Measurements from ENCODE around the gene LARP1. TPM values are rescaled to one million over a fixed set of nuclear protein-coding genes. Genes with fewer than 3 reads are reported as not detected.
A peak's percentile ranks its signal among the peaks of the same experiment; 100 is the strongest.
"Not testable (repeated sequence)": the region's sequence is repeated elsewhere in the genome, so short reads cannot be mapped to it uniquely, and the experiment has no call there.

LARP1 gene
- total RNA-seq, 2 experiments from 2014 or later, result 285 to 292 TPM

DNA sequence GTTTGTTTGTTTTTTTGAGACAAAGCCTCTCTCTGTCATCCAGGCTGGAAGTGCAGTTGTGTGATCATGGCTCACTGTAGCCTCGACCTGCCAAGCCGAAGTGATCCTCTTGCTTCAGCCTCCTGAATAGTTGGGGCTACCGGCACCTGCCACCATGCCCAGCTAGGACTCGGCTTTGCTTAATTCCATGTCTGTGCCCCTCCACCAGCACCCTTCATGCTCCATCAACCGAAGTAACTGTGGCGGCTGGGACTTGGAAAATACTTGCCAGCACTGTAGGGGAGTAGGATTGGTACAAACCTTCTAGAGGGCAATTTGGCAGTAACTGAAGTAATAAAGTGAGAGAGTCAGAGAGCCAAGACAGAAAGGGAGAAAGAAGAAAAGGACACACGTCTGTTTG lies 76.3 kb downstream of the LARP1 start:
- no peak overlapping the region for H3K4me3 Mint-ChIP-seq
- H3K27me3 Mint-ChIP-seq, result no peaks in the 10 kb centered on the region
- peaks cover 27% of the 10 kb centered on the region for H3K4me1 Mint-ChIP-seq
- peaks cover 29% of the 10 kb centered on the region for H3K36me3 Mint-ChIP-seq
- DNase-seq, result no peak
- no peaks in the 10 kb centered on the region for H3K9me3 Mint-ChIP-seq
- no peak overlapping the region for H3K27ac Mint-ChIP-seq

DNA sequence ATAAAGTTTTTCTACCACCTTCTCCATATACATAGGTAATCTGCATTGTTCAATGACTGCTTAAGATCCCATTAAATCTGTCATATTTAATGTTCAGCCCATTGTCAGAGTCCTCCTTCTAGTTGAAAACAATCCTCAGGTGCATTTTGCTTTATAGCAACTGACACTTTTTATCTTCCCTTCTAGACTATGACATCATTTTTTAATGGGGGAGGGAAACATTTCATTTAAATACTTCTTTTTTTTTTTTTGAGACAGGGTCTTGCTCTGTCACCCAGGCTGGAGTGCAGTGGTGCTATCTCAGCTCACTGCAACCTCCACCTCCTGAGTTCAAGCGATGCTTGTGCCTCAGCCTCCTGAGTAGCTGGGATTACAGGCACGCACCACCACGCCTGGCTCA lies 77.6 kb downstream of the LARP1 start:
- H3K36me3 Mint-ChIP-seq, result peaks cover 33% of the 10 kb centered on the region
- not testable (repeated sequence) for H3K27me3 Mint-ChIP-seq, H3K4me3 Mint-ChIP-seq, H3K27ac Mint-ChIP-seq, H3K9me3 Mint-ChIP-seq, DNase-seq
- H3K4me1 Mint-ChIP-seq, result peaks cover 24% of the 10 kb centered on the region

DNA sequence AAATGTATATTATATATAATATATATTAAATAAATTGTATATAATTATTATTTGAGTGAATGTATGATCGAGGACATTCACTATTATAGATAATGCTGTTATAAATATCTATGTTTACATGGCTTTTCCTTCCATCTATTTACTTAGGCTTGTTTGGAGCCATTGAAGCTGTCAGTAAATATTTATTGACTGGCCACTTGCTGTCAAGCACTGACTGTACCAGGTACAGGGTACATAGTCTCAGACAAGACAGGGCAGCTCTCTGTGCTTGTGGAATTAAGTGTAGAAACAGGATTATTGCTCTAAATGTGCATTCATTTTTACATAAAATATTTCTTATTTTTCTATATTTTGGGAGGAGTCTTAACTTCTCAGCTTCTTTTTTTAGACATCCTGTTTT lies 78.9 kb downstream of the LARP1 start:
- Mint-ChIP-seq H3K9me3 (no peaks in the 10 kb centered on the region), H3K27me3 (no peaks in the 10 kb centered on the region), H3K4me3 (no peak overlapping the region), H3K36me3 (peaks cover 28% of the 10 kb centered on the region), H3K4me1 (peaks cover 16% of the 10 kb centered on the region), H3K27ac (no peak overlapping the region)
- no peak for DNase-seq

DNA sequence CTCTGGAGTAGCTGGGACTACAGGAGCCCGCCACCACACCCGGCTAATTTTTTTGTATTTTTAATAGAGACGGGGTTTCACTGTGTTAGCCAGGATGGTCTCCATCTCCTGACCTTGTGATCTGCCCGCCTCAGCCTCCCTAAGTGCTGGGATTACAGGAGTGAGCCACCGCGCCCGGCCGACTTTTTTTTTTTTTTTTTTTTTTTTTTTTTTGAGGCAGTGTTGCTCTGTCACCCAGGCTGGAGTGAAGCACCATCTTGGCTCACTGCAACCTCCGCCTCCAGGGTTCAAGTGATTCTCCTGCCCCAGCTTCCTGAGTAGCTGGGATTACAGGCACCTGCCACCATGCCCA lies 80.5 kb downstream of the LARP1 start:
- DNase-seq, result not testable (repeated sequence)

DNA sequence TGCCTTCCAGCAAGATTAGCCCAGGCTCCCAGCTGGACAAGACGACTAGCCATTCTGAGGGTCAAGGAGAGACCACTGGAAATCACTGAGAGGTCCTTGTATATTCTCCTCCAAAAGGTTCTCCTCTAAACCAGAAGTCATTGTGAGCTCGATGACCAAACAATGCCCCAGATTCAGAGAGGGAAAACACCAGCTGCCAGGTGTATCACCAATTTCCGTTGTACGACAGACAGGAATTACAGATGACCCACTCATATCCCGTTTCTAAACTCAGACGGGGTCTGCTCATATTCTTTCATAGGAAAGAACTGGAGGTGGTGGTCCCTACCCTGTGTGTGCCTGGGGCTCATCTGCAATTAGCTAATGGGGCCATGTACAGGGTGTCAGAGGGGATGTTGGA lies 81.0 kb downstream of the LARP1 start:
- Mint-ChIP-seq H3K27me3 (no peaks in the 10 kb centered on the region), H3K36me3 (peaks cover 12% of the 10 kb centered on the region), H3K4me3 (no peak overlapping the region), H3K9me3 (no peaks in the 10 kb centered on the region), H3K27ac (no peak overlapping the region), H3K4me1 (no peaks in the 10 kb centered on the region)
- DNase-seq, result no peak

More for the DNA sequence above, 80.5 kb downstream of the LARP1 start:
- not testable (repeated sequence) for H3K4me3 Mint-ChIP-seq, H3K4me1 Mint-ChIP-seq, H3K27ac Mint-ChIP-seq, H3K9me3 Mint-ChIP-seq, H3K27me3 Mint-ChIP-seq
- H3K36me3 Mint-ChIP-seq, result peaks cover 16% of the 10 kb centered on the region

DNA sequence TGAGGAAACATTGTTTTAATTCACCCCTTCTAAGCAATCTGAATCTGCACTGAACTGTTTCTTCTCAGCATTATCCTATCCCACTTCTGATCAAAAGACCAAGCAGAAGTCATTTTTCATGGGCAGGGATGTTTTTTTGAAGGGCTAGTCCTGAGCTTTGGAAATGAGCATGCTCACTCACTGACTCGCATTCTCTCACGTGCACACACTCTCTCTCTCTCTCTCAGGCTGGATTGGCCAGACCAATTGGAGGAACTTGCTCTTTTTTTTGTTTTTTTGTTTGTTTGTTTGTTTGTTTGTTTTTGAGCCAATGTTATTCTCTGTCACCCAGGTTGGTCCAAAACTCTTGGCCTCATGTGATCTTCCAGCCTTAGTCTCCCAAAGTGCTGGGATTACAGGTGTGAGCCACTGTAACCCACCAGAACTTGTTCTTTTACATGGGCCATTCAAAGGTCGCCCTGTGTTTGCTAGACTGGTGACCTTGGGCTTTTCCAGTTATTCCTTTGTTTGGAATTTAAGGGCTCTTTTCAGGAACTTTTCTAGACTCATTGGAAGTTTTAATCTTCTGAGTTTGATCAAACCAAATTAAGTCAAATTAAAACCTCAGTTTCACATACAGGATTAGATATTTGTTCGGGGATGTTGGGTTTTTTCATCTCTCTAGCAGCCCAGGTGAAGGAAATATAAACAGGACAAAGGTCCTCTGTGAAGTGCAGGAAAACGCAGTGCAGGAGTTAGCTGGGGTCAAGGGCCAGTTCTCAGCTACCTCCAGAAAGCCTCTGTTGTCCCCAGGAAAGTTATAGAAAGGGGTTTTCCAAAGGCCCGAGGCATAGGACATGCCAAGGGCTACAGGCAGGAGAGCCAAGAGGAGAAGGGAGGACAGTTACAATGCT lies 82.1 kb downstream of the LARP1 start:
- Mint-ChIP-seq H3K27ac (no peak overlapping the region), H3K27me3 (no peaks in the 10 kb centered on the region), H3K36me3 (peaks cover 9% of the 10 kb centered on the region), H3K9me3 (no peaks in the 10 kb centered on the region), H3K4me3 (no peak overlapping the region), H3K4me1 (no peaks in the 10 kb centered on the region)
- DNase-seq, result no peak

DNA sequence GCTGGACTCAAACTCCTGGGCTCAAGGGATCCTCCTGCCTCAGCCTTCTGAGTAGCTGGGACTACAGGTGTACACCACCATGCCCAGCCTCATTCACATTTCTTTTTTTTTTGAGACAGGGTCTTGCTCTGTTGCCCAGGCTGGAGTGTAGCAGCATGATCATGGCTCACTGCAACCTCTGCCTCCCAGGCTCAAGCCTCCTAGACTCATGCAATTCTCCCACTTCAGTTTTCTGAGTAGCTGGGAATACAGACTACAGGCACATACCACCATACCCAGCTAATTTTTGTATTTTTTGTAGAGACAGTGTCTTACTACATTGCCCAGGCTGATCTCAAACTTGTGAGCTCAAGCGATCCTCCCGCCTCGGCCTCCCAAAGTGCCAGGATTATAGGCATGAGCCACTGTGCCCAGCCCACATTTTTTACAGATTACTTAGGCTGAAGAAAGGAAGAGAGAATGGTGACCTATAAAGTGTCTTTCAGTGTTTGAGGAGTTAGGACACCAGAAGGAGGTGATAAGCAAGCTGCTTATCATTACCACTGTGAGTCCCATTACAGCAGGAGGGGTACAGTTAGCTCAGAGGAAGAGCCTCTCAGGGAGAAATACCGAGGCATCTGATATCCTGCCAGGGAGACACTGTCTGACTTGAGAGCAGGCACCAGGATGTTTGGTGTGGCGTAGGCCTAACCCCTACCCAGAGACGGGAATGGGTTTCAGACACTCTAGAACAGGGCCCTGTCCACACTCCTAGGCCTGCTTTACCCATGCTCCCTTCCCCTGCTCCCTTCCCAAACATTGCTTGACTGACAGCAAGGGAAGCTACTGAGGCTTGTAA lies 85.5 kb downstream of the LARP1 start:
- Mint-ChIP-seq H3K36me3 (peaks cover 7% of the 10 kb centered on the region), H3K27ac (no peak overlapping the region), H3K4me3 (no peak overlapping the region), H3K9me3 (no peaks in the 10 kb centered on the region), H3K4me1 (no peaks in the 10 kb centered on the region), H3K27me3 (no peaks in the 10 kb centered on the region)
- DNase-seq, result no peak

DNA sequence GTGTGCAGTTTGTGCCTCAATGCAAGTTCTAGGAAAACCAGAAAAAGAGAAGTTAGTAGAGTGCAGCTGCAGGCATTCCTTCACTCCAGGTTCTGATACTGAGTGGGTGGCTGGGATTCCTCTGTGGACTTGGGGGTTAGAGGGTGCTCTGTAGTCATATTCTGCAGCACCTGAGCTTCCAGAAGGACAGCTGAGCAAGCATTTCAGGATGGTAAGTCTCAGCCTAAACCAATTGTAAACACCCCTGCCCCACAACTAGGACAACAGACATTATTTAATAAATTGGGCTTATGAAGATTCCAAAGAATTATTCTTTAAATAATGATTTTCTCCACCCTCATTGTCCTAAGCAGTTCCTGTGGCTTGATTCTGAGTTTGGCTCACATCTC lies 86.1 kb downstream of the LARP1 start:
- no peaks in the 10 kb centered on the region for H3K27me3 Mint-ChIP-seq

DNA sequence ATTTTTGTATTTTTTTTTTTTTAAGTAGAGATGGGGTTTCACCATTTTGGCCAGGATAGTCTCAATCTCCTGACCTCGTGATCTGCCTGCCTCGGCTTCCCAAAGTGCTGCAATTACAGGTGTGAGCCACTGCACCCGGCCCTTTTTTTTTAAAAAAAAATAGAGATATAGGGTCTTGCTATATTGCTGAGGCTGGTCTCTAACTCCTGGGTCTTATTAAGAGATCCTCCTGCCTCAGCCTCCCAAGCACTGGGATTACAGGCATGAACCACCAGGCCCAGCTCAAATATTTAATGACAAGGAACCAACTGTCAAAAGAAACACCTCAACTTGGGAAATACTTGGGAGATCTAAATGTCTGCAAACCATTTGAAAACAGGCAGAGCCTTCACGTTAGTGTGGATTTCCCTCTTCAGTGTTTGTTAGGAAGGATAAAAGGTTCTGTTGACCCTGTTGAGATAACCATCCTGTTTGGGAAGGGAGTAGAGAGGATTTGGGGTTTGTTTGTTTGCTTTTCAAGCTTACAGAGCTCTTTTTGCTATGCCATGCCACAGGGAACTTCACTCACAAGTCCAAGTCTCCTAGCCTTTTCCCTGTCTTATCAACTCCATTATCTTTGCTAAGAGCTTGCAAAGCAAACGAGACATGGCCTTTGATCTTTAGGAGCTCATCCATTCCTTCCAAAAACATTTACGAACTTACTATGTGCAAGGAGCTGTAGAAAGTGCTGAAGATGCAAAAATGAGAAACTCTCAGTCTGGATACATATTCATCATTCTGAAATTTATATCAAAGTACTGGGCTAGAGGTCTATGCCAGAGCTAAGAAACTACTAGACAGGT lies 87.7 kb downstream of the LARP1 start:
- Mint-ChIP-seq H3K27me3 (no peaks in the 10 kb centered on the region), H3K9me3 (no peaks in the 10 kb centered on the region), H3K4me3 (no peak overlapping the region), H3K4me1 (no peaks in the 10 kb centered on the region), H3K36me3 (peaks cover 5% of the 10 kb centered on the region), H3K27ac (peak overlapping the region; percentile 29)
- DNase-seq, result no peak

More for the DNA sequence above, 86.1 kb downstream of the LARP1 start:
- Mint-ChIP-seq H3K4me3 (no peak overlapping the region), H3K9me3 (no peaks in the 10 kb centered on the region), H3K36me3 (peaks cover 11% of the 10 kb centered on the region), H3K27ac (no peak overlapping the region), H3K4me1 (no peaks in the 10 kb centered on the region)
- no peak for DNase-seq

DNA sequence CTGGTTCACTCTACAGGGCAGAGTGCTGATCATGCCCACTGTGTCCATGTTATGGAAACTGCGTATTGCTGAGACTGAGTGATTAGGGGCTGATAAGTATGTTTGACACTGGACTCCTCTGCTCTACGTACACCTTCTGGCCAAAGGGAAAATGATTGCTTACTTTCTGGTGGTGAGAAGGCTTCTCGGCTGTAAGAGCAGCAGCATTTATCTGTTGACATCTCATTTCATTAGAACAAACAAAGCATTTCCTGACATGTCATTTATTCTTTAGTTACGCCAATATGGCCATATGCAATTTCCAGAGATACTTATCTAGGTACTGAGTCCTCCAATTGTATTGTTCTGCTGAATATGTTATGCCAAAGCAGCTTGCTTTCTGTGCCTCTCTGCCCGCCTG lies 89.6 kb downstream of the LARP1 start:
- DNase-seq, result no peak
- peaks cover 8% of the 10 kb centered on the region for H3K36me3 Mint-ChIP-seq
- peaks cover 6% of the 10 kb centered on the region for H3K4me1 Mint-ChIP-seq
- H3K9me3 Mint-ChIP-seq, result no peaks in the 10 kb centered on the region
- no peaks in the 10 kb centered on the region for H3K27me3 Mint-ChIP-seq
- no peak overlapping the region for H3K4me3 Mint-ChIP-seq
- H3K27ac Mint-ChIP-seq, result no peak overlapping the region

DNA sequence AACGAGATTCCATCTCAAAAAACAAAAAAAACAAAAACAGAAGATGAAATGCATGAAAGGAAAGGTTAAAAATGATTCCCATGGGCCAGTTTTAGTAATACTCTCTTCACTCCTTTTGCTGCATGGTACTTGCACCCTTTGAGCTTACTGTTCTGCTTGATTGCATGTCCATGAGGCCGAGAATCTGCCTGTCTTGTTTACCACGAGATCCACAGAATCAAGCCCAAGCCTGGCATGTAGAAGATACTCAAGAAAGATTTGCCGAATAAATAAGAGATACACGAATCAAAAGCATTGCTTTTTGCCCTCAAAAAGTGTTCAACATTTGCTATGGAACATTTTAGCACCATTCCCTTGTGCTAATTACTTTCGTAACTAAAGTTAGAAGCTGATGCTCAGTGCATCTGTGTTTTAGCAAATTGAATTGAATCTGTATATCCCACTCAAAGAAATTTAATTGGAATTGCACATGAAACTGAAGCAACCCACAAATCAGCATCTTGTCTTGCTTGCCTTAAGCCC lies 94.1 kb downstream of the LARP1 start:
- Mint-ChIP-seq H3K4me3 (no peak overlapping the region), H3K36me3 (peaks cover 8% of the 10 kb centered on the region), H3K4me1 (peaks cover 15% of the 10 kb centered on the region), H3K9me3 (no peaks in the 10 kb centered on the region), H3K27ac (no peak overlapping the region), H3K27me3 (no peaks in the 10 kb centered on the region)
- DNase-seq, result no peak

DNA sequence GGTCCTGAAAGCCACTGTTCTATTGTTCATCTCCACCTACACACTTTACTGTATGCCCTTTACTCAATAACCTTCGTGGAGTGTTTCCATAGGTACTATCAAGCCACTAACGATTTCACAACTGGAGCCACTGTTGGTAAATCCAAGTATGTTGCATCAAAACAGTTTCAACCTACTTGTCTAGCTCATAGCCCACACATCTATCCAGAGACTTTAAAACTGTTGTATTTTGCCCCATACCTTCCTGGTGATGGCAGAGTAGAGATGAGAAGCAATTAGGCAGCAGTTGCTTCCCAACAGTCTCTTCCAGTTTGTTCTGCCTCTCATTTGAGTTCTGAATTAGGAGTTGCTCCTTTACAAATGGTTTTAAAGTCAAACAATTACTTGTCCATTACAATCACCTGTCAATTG lies 94.6 kb downstream of the LARP1 start:
- Mint-ChIP-seq H3K36me3 (peaks cover 8% of the 10 kb centered on the region), H3K27me3 (no peaks in the 10 kb centered on the region), H3K9me3 (no peaks in the 10 kb centered on the region), H3K4me3 (no peak overlapping the region), H3K27ac (no peak overlapping the region), H3K4me1 (peaks cover 15% of the 10 kb centered on the region)
- DNase-seq, result no peak

DNA sequence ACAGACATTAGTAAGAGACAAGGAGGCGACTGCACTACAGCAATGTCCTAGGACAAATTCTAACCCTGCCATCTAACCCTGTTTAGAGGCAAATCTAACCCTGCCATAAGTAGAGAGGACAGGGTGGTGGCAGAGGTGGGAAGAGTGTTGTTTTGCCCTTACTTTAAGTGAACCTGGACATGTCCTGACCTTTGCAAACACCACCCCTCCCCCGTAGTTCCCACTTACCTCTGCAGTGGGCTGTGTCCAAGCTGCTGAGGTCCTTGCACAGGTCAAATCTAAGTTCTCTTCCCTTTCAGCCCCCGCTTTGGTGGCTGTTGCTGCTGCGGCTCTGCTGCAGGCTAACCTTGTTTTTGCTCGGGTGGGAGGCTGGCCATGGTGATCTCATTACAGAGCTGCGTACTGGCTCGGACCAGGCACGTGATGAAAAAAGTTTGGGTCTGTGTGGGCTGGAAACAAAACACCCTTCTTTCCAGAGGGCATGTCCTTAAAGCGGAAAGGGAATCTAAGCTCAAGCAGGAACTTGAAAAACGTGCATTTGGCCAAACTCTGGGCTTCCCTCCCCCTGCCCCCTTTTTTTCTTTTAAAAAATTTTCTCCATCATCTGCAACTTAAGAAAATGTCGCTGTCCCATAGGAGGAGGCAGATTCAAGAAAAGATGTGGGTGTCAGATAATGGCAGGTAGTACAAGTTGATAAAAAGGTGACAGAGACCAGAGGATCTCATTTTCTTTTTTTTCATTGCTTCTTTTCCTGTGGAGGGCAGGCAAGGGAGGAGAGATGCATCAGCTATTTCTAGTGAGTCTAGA lies 95.3 kb downstream of the LARP1 start, which contains the start of gene FAXDC2:
TSS of gene FAXDC2 (minus strand) at position 349 of the 808 bp plus-strand sequence. CDS start 12,425 bp downstream, outside the sequence.
- Mint-ChIP-seq H3K9me3 (no peaks in the 10 kb centered on the region), H3K4me3 (no peak within 1 kb of the TSS), H3K27ac (no peak within 1 kb of the TSS), H3K36me3 (peaks cover 7% of the 10 kb centered on the region), H3K4me1 (peaks cover 15% of the 10 kb centered on the region), H3K27me3 (no peaks in the 10 kb centered on the region)
- DNase-seq, result no peak

DNA sequence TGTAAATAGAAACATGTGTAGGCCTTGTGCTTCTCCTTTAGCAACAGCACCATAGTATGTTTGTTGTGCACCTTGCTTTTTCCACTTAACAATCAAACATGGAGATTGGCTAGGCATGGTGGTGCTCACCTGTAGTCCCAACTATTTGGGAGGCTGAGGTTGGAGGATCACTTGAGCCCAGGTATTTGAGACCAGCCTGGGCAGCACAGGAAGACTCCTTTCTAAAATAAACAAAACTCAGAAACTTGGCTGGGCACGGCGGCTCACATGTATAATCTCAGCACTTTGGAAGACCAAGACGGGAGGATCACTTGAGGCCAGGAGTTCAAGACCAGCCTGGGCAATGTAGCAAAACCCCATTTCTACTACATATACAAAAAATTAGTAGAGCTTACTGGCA lies 96.2 kb downstream of the LARP1 start:
- Mint-ChIP-seq H3K27ac (no peak overlapping the region), H3K9me3 (no peaks in the 10 kb centered on the region), H3K27me3 (no peaks in the 10 kb centered on the region), H3K4me3 (no peak overlapping the region), H3K36me3 (peaks cover 3% of the 10 kb centered on the region), H3K4me1 (peaks cover 15% of the 10 kb centered on the region)
- no peak for DNase-seq
